Measurements from ENCODE around the gene ARHGEF28.

Gene ARHGEF28

DNA sequence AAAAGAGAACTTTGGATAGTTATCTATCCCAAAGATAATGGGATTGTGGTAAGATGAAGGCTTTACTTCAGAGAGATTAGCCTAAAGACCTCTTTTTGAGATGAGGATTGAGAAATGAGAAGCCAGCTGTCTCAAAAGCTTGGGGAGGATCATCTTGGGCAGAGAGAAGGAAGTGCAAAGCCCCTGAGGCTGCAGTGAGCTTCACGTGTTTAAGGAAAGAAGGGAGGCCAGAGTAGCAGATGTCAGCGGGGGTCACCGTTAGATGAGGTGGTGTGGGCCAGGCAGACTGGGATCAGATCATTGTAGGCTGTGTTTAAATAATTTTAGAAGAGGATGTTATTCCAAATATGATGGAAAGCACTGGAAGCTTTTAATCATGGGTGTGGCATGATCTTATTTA lies 270.1 kb downstream of the ARHGEF28 start:
- DNase-seq (ENCODE audit: low read depth) = no peak
- no peak overlapping the region for H3K4me3 ChIP-seq (ENCODE audit: low read depth, low read length)
- TF ChIP-seq, protein P1, sequence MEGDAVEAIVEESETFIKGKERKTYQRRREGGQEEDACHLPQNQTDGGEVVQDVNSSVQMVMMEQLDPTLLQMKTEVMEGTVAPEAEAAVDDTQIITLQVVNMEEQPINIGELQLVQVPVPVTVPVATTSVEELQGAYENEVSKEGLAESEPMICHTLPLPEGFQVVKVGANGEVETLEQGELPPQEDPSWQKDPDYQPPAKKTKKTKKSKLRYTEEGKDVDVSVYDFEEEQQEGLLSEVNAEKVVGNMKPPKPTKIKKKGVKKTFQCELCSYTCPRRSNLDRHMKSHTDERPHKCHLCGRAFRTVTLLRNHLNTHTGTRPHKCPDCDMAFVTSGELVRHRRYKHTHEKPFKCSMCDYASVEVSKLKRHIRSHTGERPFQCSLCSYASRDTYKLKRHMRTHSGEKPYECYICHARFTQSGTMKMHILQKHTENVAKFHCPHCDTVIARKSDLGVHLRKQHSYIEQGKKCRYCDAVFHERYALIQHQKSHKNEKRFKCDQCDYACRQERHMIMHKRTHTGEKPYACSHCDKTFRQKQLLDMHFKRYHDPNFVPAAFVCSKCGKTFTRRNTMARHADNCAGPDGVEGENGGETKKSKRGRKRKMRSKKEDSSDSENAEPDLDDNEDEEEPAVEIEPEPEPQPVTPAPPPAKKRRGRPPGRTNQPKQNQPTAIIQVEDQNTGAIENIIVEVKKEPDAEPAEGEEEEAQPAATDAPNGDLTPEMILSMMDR (IDR thresholded peaks at IDR 0.05; ENCODE audit: low read depth, low read length, missing control alignments) = no peak

DNA sequence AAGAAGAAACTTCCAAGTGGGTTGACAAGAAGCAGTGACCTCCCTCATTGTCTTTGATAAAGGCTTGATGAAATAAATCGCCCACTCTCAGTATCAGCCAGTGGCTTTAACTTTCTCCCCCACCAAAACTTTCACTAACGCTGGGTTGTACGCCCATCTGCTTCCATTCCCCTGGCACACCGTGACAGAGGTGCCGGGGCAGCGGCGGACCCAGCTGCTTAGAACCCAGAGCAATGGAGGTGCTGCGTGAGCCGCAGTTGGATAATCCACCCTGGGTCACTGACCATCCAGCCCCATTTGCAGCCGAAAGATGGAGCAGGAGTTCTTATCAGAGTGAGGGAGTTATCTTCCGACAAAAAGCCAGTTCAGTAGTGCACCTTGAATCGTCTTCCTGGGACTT lies 270.7 kb downstream of the ARHGEF28 start:
- H3K4me3 ChIP-seq (ENCODE audit: low read depth, low read length) = no peak overlapping the region
- TF ChIP-seq, protein P1 (IDR thresholded peaks at IDR 0.05; ENCODE audit: low read depth, low read length, missing control alignments) = no peak
- no peak for DNase-seq (ENCODE audit: low read depth)

- no peak for DNase-seq (ENCODE audit: low read depth)
- TF ChIP-seq, protein P1 (IDR thresholded peaks at IDR 0.05; ENCODE audit: low read depth, low read length, missing control alignments) = no peak
- H3K4me3 ChIP-seq (ENCODE audit: low read depth, low read length) = no peak overlapping the region
Measured at GRCh38 chr5:73897893-73898292, 271.9 kb downstream of the ARHGEF28 start.

DNA sequence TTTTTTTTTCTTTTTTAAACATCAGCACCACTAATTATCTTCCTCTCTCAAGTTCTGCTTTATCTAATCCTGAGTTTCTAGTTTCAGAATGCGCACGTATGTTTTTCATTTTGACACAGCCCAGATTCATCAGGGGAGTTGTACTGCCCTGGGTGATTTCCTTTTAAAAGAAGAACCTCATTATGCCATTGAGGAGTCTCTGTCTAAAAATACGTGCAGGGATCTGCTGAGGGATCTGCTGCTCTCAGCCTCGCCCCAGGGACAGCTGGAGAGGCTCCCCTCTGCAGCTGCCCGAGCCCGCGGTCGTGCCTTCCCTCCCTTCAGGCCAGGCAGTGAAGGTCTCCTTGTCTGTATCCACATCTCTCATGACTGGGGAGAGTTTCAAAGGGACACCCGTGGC lies 273.1 kb downstream of the ARHGEF28 start:
- H3K4me3 ChIP-seq (ENCODE audit: low read depth, low read length) = no peak overlapping the region; the same call in 1 of the 2 replicates
- TF ChIP-seq, protein P1 (IDR thresholded peaks at IDR 0.05; ENCODE audit: low read depth, low read length, missing control alignments) = no peak
- peak; percentile 38 for DNase-seq (ENCODE audit: low read depth)

DNA sequence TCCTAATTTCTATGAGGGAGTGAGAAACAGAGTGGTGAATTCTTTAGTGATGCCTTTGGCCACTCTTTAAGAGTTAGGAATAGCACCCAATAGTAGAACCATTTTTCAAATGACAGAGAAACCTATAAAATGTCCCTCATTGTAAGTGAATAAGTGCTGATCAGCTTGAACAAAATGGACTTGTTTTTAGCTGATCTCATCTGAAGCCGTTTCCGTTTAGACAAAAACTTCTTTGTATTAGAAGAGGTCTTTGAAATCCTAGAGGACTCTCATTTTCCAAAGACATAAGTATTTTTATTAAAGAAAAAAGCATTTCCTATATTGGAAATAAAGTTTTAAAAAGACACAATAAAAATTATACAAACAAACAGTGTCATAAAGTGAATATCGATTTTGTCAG lies 273.9 kb downstream of the ARHGEF28 start:
- no peak overlapping the region for H3K4me3 ChIP-seq (ENCODE audit: low read depth, low read length)
- no peak for DNase-seq (ENCODE audit: low read depth)
- TF ChIP-seq, protein P1 (IDR thresholded peaks at IDR 0.05; ENCODE audit: low read depth, low read length, missing control alignments) = no peak

DNA sequence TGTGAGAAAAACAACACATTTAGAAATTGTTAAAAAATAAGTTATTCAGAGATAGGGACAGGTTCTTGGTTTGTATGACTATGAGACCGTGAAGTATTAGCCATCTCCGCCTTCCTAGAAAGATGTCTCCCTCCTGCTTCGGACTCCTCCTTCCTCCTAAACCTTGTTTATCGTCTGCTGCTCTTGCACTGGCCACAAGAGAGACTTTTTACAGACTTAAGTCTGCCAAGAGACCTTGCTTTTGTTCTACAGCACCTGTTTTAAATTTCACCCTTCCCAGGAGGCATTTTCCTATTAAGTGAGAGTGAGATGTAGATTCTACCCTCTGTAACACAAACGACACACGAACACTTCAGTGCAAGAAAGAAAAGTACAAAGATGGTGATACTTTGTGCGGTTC lies 274.6 kb downstream of the ARHGEF28 start:
- TF ChIP-seq, protein P1 (IDR thresholded peaks at IDR 0.05; ENCODE audit: low read depth, low read length, missing control alignments) = no peak
- no peak overlapping the region for H3K4me3 ChIP-seq (ENCODE audit: low read depth, low read length)
- DNase-seq (ENCODE audit: low read depth) = no peak

- H3K4me3 ChIP-seq (ENCODE audit: low read depth, low read length) = no peak overlapping the region
- DNase-seq (ENCODE audit: low read depth) = no peak
- TF ChIP-seq, protein P1 (IDR thresholded peaks at IDR 0.05; ENCODE audit: low read depth, low read length, missing control alignments) = no peak
Measured at GRCh38 chr5:73901043-73901442, 275.0 kb downstream of the ARHGEF28 start.

Data from GM12864 (cell line).